ENCODE data around the gene IL1R1. TPM values are rescaled to one million over a fixed set of nuclear protein-coding genes. Genes with fewer than 3 reads are reported as not detected.

IL1R1 gene
- total RNA-seq, 1 experiment from 2014 or later, result 0.39 TPM

- H2AK5ac ChIP-seq (ENCODE audit: insufficient read length, low read length), result no peak overlapping the region
- H3K27ac Mint-ChIP-seq, result no peak overlapping the region
- no peaks in the 10 kb centered on the region for H3K4me1 ChIP-seq (ENCODE audit: insufficient read depth, low read length)
- H2BK15ac ChIP-seq (ENCODE audit: low read depth, low read length), result no peak overlapping the region
- H3K27me3 Mint-ChIP-seq (ENCODE audit: low read depth), result peaks cover 39% of the 10 kb centered on the region
- H3K9me3 ChIP-seq (ENCODE audit: control insufficient read depth, low read depth, low read length), result no peaks in the 10 kb centered on the region
- H2AFZ ChIP-seq (ENCODE audit: low read length), result no peak overlapping the region
- H3K23ac ChIP-seq (ENCODE audit: insufficient read length, low read depth, low read length), result no peak overlapping the region
- H3K23me2 ChIP-seq (ENCODE audit: insufficient read length, low read depth, low read length, poor library complexity, severe bottlenecking), result no peaks in the 10 kb centered on the region
- no peak overlapping the region for H2BK20ac ChIP-seq (ENCODE audit: low read depth, low read length, poor library complexity, severe bottlenecking)
- DNase-seq, result no peak
- H4K8ac ChIP-seq (replicated peaks; ENCODE audit: insufficient read length, low read depth, low read length), result no peak overlapping the region
- H4K91ac ChIP-seq (ENCODE audit: insufficient read length, low read depth, low read length), result no peak overlapping the region
- no peak overlapping the region for H3K56ac ChIP-seq (ENCODE audit: insufficient read length, low read depth, low read length)
- no peak overlapping the region for H3K4me2 ChIP-seq (ENCODE audit: insufficient read depth, insufficient read length, low read length)
- no peak overlapping the region for H3K4ac ChIP-seq (ENCODE audit: low read depth, low read length)
- no peak overlapping the region for H2BK12ac ChIP-seq (ENCODE audit: insufficient read length, low read depth, low read length)
- no peaks in the 10 kb centered on the region for H3K79me2 ChIP-seq (ENCODE audit: insufficient read depth, low read length)
- no peak overlapping the region for H3K9ac ChIP-seq (ENCODE audit: extremely low read depth, insufficient read length, low read length)
- no peak overlapping the region for H2BK5ac ChIP-seq (ENCODE audit: insufficient read length, low read length)
- H3K79me1 ChIP-seq (ENCODE audit: insufficient read depth, low read depth, low read length, poor library complexity, severe bottlenecking), result no peaks in the 10 kb centered on the region
- no peak overlapping the region for H3T11ph ChIP-seq (ENCODE audit: low read length)
- TF ChIP-seq, protein P1, sequence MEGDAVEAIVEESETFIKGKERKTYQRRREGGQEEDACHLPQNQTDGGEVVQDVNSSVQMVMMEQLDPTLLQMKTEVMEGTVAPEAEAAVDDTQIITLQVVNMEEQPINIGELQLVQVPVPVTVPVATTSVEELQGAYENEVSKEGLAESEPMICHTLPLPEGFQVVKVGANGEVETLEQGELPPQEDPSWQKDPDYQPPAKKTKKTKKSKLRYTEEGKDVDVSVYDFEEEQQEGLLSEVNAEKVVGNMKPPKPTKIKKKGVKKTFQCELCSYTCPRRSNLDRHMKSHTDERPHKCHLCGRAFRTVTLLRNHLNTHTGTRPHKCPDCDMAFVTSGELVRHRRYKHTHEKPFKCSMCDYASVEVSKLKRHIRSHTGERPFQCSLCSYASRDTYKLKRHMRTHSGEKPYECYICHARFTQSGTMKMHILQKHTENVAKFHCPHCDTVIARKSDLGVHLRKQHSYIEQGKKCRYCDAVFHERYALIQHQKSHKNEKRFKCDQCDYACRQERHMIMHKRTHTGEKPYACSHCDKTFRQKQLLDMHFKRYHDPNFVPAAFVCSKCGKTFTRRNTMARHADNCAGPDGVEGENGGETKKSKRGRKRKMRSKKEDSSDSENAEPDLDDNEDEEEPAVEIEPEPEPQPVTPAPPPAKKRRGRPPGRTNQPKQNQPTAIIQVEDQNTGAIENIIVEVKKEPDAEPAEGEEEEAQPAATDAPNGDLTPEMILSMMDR (conservative IDR thresholded peaks at IDR 0.05), result no peak
- no CpG with 5 or more reads among the region's 10 CpGs for WGBS (ENCODE audit: extremely low coverage, insufficient read length, low lambda C conversion rate)
- H4K20me1 ChIP-seq (ENCODE audit: control insufficient read depth, insufficient read depth, insufficient read length), result no peaks in the 10 kb centered on the region
- H3K18ac ChIP-seq (ENCODE audit: insufficient read length, low read depth, low read length), result no peak overlapping the region
- H3K27ac ChIP-seq (ENCODE audit: insufficient read length, low read depth, low read length), result no peak overlapping the region
- no peak overlapping the region for H3K14ac ChIP-seq (ENCODE audit: insufficient read depth, low read length)
- peaks cover 0 to 2% of the 10 kb centered on the region in 2 experiments; a peak in 1 of 5 replicates for H3K9me3 Mint-ChIP-seq
- no peaks in the 10 kb centered on the region for H3K36me3 Mint-ChIP-seq (ENCODE audit: insufficient read depth in 1 of 3, low read depth in 3 of 3)
- H4K5ac ChIP-seq (ENCODE audit: insufficient read length, low read depth, low read length), result no peak overlapping the region
- no peak overlapping the region for H3K4me3 Mint-ChIP-seq
- H2BK120ac ChIP-seq (ENCODE audit: low read depth, low read length, poor library complexity, severe bottlenecking), result no peak overlapping the region
- peaks cover 4% of the 10 kb centered on the region; the same call in 1 of the 2 replicates for H3K27me3 ChIP-seq (ENCODE audit: insufficient read depth, low read length)
- peaks cover 0 to 4% of the 10 kb centered on the region in 2 experiments; a peak in 1 of 4 replicates for H3K4me1 Mint-ChIP-seq
Measured at GRCh38 chr2:102190430-102191107, 48.0 kb downstream of the IL1R1 start.
